B cell (primary cell): ENCODE data around the gene KDM5A. TPM values are rescaled to one million over a fixed set of nuclear protein-coding genes. Genes with fewer than 3 reads are reported as not detected.

Experiments
- ATAC-seq: fragments of 200-7000 bp; cut with Tn5 transposase; one replicate; pipeline ENCODE4 v1.10.0; 2021; ENCODE audit warnings: low read depth, mild to moderate bottlenecking, moderate number of reproducible peaks, moderate library complexity
- CTCF ChIA-PET: fragments of 350-600 bp; sonication (Branson Sonifier 250); formaldehyde crosslinking; loops from one replicate; lab custom pipeline; 2021; ENCODE audit warnings: antibody characterized with exemption, inconsistent platforms; lab: Charles Lee
- POLR2A ChIA-PET: fragments of 350-600 bp; sonication (Branson Sonifier 250); formaldehyde crosslinking; loops from one replicate; lab custom pipeline; 2021; ENCODE audit warnings: antibody characterized with exemption; lab: Charles Lee
- DNase-seq: peaks from one replicate; pipeline ENCODE4 v3.0.0; 2013
- H2AFZ ChIP-seq: 2 replicates; pipeline ENCODE4 v1.6.1; 2012; ENCODE audit warnings: mild to moderate bottlenecking, low read depth, low read length; ENCODE audit not compliant: insufficient read depth, poor library complexity, severe bottlenecking
- H3K27ac ChIP-seq, 2 donors: 1 replicate in 1 of 2; 2 replicates in 1 of 2; pipeline ENCODE4 v1.5.1; 2012 to 2013; ENCODE audit warnings: low read length in 2 of 2, mild to moderate bottlenecking in 2 of 2, moderate library complexity in 1 of 2
- H3K27me3 ChIP-seq, 4 experiments: fragments of 200-600 bp in 1 of 4; sonication (generic) in 1 of 4; replicated peaks in 1 of 4; 1 replicate in 2 of 4; 2 replicates in 2 of 4; pipeline versions ENCODE4 v1.6.1 to v1.7.0; 2013 to 2016; ENCODE audit warnings: low read length in 3 of 4, mild to moderate bottlenecking in 2 of 4, mixed read lengths in 1 of 4, moderate library complexity in 1 of 4; ENCODE audit not compliant: insufficient read depth in 4 of 4, control insufficient read depth in 3 of 4; ENCODE audit errors: control extremely low read depth in 1 of 4
- H3K36me3 ChIP-seq, 2 experiments: replicated peaks in 1 of 2; 1 replicate in 1 of 2; 2 replicates in 1 of 2; pipeline versions ENCODE4 v1.6.1 to v1.7.1; 2013; ENCODE audit warnings: low read length in 1 of 2; ENCODE audit not compliant: insufficient read depth in 2 of 2, control insufficient read depth in 1 of 2; ENCODE audit errors: control extremely low read depth in 1 of 2, extremely low read depth in 1 of 2
- H3K4me1 ChIP-seq, 2 donors: fragments of 200-600 bp in 1 of 2; sonication (generic) in 1 of 2; 1 replicate in 1 of 2; 2 replicates in 1 of 2; pipeline versions ENCODE4 v1.5.1 to v1.6.1; 2013 to 2017; ENCODE audit warnings: low read length in 2 of 2; ENCODE audit not compliant: control insufficient read depth in 2 of 2, insufficient read depth in 2 of 2
- H3K4me2 ChIP-seq: replicated peaks from 2 replicates; pipeline ENCODE3; 2012; ENCODE audit warnings: mild to moderate bottlenecking, low read depth, low read length; ENCODE audit not compliant: poor library complexity, severe bottlenecking
- H3K4me3 ChIP-seq, 5 experiments: fragments of 200-600 bp in 1 of 5; sonication (generic) in 1 of 5; 1 replicate in 3 of 5; 2 replicates in 2 of 5; pipeline versions ENCODE4 v1.5.1 to v1.7.0; 2011 to 2016; ENCODE audit warnings: low read length in 4 of 5, mild to moderate bottlenecking in 4 of 5, low read depth in 2 of 5, control low read depth in 1 of 5, moderate library complexity in 1 of 5; ENCODE audit not compliant: insufficient read depth in 1 of 5; ENCODE audit errors: control extremely low read depth in 1 of 5, extremely low read depth in 1 of 5
- H3K79me2 ChIP-seq: fragments of 200-600 bp; sonication (generic); one replicate; pipeline ENCODE4 v1.6.0; 2016; ENCODE audit warnings: low read length; ENCODE audit not compliant: control insufficient read depth, insufficient read depth
- H3K9ac ChIP-seq: fragments of 200-600 bp; sonication (generic); 2 replicates; pipeline ENCODE4 v1.6.1; 2017; ENCODE audit warnings: mild to moderate bottlenecking, low read length, moderate library complexity
- H3K9me3 ChIP-seq, 3 donors: one replicate each; pipeline versions ENCODE4 v1.6.1 to v1.7.1; 2013; ENCODE audit warnings: low read length in 2 of 3; ENCODE audit not compliant: control insufficient read depth in 2 of 3, insufficient read depth in 1 of 3; ENCODE audit errors: control extremely low read depth in 1 of 3
- H4K20me1 ChIP-seq: 2 replicates; pipeline ENCODE4 v1.6.0; 2012; ENCODE audit warnings: mild to moderate bottlenecking, low read length; ENCODE audit not compliant: insufficient read depth, control insufficient read depth, poor library complexity, severe bottlenecking
- H3K27ac Mint-ChIP-seq: one replicate; pipeline ENCODE4 v1.8.0; 2021; ENCODE audit warnings: mixed read lengths
- H3K27me3 Mint-ChIP-seq: one replicate; pipeline ENCODE4 v1.8.0; 2021; ENCODE audit warnings: mixed read lengths
- H3K4me1 Mint-ChIP-seq: one replicate; pipeline ENCODE4 v1.8.0; 2021; ENCODE audit warnings: mixed read lengths
- H3K4me3 Mint-ChIP-seq: one replicate; pipeline ENCODE4 v1.8.0; 2021; ENCODE audit warnings: mixed read lengths
- H3K9me3 Mint-ChIP-seq: one replicate; pipeline ENCODE4 v1.8.0; 2022; ENCODE audit warnings: mixed read lengths; ENCODE audit not compliant: insufficient read depth
- EZH2 ChIP-seq: IDR thresholded peaks from 2 replicates; pipeline ENCODE4 v1.6.1; 2012; ENCODE audit warnings: borderline replicate concordance, low read depth, mild to moderate bottlenecking, moderate library complexity, low read length; ENCODE audit not compliant: insufficient read depth, poor library complexity, severe bottlenecking
- WGBS: methylation state at CpG from one replicate; pipeline ENCODE4 v1.1.5; 2013; ENCODE audit warnings: missing lambda C conversion rate; ENCODE audit not compliant: insufficient coverage; 5-methylcytosine and 5-hydroxymethylcytosine counted together
- intact Hi-C: fragments of 100-400 bp; cut with micrococcal nuclease; formaldehyde crosslinking; loops from one replicate; pipeline ENCODE4 v1.10.0; 2022
- polyA plus RNA-seq: library from polyadenylated mRNA; depleted of rRNA; stranded (reverse); fragments of >200 nt; gene quantifications from 2 replicates; pipeline ENCODE4 v1.2.3, GENCODE V29; 2012
- total RNA-seq, 2 donors: library from RNA; stranded (reverse); fragments of 120-200 nt in 1 of 2; gene quantifications; 1 replicate in 1 of 2; 2 replicates in 1 of 2; pipeline versions ENCODE4 v1.2.3 to v1.2.4, GENCODE V29; 2013 to 2022
- TF ChIP-seq, protein P1 (sequence below): fragments of 200-600 bp; IDR thresholded peaks from one replicate; pipeline ENCODE4 v1.8.0; 2022; ENCODE audit warnings: antibody characterized with exemption, mild to moderate bottlenecking

KDM5A gene
- total and polyA plus RNA-seq, 2 donors (not counting 1 experiment from before 2014, with no cell fraction given) = 13.0 to 171 TPM

DNA sequence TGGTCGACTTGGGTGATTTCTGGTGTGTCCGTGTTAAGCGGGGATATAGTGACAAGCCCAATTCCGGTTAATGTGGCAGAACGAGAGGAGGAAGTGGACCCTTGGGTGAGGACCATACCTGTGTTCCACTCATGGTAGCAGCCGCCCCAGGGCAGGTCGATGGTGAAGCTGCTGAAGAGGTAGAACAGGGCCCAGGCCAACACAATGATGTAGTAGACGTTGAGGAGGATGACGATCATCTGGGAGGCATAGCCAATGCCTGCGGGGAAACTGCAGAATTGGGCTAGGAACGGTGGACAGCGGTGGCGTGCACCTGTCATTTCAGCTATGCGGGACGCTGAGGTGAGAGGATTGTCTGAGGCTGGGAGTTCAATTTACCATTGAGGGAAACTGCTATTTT lies 146.6 kb downstream of the KDM5A start:
- no peak overlapping the region for H3K27ac ChIP-seq
- no peak overlapping the region for H2AFZ ChIP-seq
- peaks cover 3 to 17% (median 11%) of the 10 kb centered on the region in 3 donors for H3K9me3 ChIP-seq
- TF ChIP-seq, protein P1, sequence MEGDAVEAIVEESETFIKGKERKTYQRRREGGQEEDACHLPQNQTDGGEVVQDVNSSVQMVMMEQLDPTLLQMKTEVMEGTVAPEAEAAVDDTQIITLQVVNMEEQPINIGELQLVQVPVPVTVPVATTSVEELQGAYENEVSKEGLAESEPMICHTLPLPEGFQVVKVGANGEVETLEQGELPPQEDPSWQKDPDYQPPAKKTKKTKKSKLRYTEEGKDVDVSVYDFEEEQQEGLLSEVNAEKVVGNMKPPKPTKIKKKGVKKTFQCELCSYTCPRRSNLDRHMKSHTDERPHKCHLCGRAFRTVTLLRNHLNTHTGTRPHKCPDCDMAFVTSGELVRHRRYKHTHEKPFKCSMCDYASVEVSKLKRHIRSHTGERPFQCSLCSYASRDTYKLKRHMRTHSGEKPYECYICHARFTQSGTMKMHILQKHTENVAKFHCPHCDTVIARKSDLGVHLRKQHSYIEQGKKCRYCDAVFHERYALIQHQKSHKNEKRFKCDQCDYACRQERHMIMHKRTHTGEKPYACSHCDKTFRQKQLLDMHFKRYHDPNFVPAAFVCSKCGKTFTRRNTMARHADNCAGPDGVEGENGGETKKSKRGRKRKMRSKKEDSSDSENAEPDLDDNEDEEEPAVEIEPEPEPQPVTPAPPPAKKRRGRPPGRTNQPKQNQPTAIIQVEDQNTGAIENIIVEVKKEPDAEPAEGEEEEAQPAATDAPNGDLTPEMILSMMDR = no peak
- TF ChIP-seq EZH2 = no peak
- no peaks in the 10 kb centered on the region for H3K36me3 ChIP-seq
- Mint-ChIP-seq H3K9me3 (peaks cover 6% of the 10 kb centered on the region), H3K27ac (no peak overlapping the region), H3K4me1 (no peaks in the 10 kb centered on the region), H3K27me3 (peaks cover 36% of the 10 kb centered on the region), H3K4me3 (no peak overlapping the region)
- no peak overlapping the region for H3K4me2 ChIP-seq
- H3K9ac ChIP-seq = no peak overlapping the region
- H4K20me1 ChIP-seq = no peaks in the 10 kb centered on the region
- no peak overlapping the region for H3K4me3 ChIP-seq
- no peaks in the 10 kb centered on the region for H3K4me1 ChIP-seq
- peaks cover 0 to 8% (median 0%) of the 10 kb centered on the region in 4 experiments for H3K27me3 ChIP-seq
- 95% methylated on average over 13 of the region's 15 CpGs for WGBS
- ChIA-PET POLR2A (no interaction called here), CTCF (no interaction called here)
- no peak for ATAC-seq
- no peak for DNase-seq
- H3K79me2 ChIP-seq = no peaks in the 10 kb centered on the region
- intact Hi-C loops = no loop called here

DNA sequence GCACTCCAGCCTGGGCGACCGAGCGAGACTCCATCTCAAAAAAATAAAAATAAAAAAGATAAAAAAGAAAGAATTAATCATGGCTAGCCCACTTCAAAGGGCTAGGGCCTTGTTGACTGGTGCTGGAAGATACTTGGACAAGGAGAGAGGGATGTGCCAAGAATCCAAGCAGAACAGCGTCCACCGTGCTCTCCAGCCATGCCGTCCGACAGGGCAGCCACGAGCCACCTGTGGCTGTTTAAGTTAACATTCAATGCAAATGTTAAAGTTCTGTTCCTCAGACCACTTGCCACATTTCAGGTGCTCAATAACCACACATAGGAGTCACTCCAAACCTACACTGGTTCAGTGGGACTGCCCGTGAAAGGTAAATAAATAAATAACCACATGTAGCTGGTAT lies 147.9 kb downstream of the KDM5A start:
- peaks cover 3% of the 10 kb centered on the region for H3K9me3 Mint-ChIP-seq
- no peak for DNase-seq
- Histone ChIP-seq H2AFZ (no peak overlapping the region), H3K27me3 (peaks cover 0 to 8% (median 0%) of the 10 kb centered on the region in 4 experiments), H3K4me1 (no peaks in the 10 kb centered on the region), H3K9ac (no peak overlapping the region), H3K9me3 (peaks cover 0 to 24% (median 4%) of the 10 kb centered on the region in 3 donors), H3K4me3 (no peak overlapping the region), H4K20me1 (no peaks in the 10 kb centered on the region), H3K79me2 (no peaks in the 10 kb centered on the region), H3K4me2 (no peak overlapping the region), H3K36me3 (no peaks in the 10 kb centered on the region), H3K27ac (no peak overlapping the region)
- no peak for ATAC-seq
- CTCF ChIA-PET = no interaction called here
- no peaks in the 10 kb centered on the region for H3K4me1 Mint-ChIP-seq
- no peak for TF ChIP-seq EZH2
- TF ChIP-seq, protein P1 = no peak
- peaks cover 39% of the 10 kb centered on the region for H3K27me3 Mint-ChIP-seq
- WGBS = 92% methylated on average over 6 of the region's 9 CpGs
- no peak overlapping the region for H3K4me3 Mint-ChIP-seq
- no peak overlapping the region for H3K27ac Mint-ChIP-seq
- intact Hi-C loops = no loop called here
- POLR2A ChIA-PET = no interaction called here
